GM19193 (cell line): ENCODE results near the gene LETM1.

Experiments used
- POLR2A ChIP-seq: IDR thresholded peaks from 4 replicates; pipeline ENCODE4 v1.6.1; 2011; ENCODE audit not compliant: insufficient read depth, insufficient read length; ENCODE audit errors: extremely low read depth

The LETM1 gene

GRCh38 chr4:1783015-1783414 is 72.9 kb downstream of the LETM1 start:
- no peak for TF ChIP-seq POLR2A

DNA sequence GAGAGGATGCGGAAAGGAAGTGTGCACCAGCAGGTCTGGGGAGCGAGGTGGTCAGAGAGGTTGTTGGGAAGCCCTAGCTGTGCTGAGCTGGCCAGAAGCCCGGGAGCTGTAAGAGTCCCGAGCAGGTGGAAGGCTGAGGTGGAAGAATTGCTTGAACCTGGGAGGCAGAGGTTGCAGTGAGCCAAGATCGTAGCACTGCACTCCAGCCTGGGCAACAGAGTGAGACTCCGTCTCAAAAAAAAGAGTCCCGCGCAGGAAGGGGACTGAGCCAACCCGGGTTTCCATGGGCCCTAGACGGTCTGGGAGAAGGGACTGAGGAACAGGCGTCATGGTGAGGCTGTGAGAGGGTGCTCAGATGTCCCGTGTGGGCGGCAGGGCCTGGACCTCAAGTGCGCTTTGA is 75.5 kb downstream of the LETM1 start:
- no peak for TF ChIP-seq POLR2A

DNA sequence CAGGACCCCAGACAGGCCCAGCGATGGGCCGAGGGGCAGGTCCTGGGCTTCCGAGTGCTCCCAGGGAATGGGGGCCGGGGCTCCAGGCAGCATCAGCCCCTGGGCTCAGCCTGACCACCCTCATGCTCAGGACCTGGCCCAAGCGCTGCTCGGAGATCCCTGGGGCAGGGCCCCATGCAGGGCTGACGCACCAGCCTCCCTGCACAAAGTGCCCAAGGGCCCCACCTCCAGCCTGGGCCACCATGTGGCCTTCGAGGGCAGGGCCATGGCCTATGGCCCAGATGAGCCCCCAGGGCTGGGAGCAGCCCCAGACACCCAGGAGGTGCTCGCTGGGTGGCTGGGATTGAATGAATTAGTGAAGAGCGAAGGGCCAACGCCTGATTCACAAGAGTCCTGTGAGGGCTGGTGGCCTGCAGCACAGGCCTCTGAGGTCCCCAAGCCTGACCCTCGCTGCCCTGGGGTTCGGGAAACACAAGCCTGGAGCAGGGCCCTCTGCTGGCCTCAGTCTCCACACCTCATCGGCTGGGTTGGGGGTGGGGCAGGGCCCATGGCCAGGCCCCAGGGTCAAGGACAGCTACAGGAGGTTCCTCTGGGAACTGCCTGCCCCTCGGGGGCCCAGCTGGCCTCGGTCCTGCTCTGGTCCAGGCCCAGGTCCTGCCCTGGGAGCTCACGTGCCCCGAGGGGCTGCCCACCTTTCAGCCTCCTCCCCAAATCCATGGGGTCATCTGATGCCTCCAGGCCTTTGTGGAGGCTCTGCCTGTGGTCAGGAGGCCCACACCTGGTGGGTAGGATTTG is 76.2 kb downstream of the LETM1 start:
- TF ChIP-seq POLR2A: no peak

DNA sequence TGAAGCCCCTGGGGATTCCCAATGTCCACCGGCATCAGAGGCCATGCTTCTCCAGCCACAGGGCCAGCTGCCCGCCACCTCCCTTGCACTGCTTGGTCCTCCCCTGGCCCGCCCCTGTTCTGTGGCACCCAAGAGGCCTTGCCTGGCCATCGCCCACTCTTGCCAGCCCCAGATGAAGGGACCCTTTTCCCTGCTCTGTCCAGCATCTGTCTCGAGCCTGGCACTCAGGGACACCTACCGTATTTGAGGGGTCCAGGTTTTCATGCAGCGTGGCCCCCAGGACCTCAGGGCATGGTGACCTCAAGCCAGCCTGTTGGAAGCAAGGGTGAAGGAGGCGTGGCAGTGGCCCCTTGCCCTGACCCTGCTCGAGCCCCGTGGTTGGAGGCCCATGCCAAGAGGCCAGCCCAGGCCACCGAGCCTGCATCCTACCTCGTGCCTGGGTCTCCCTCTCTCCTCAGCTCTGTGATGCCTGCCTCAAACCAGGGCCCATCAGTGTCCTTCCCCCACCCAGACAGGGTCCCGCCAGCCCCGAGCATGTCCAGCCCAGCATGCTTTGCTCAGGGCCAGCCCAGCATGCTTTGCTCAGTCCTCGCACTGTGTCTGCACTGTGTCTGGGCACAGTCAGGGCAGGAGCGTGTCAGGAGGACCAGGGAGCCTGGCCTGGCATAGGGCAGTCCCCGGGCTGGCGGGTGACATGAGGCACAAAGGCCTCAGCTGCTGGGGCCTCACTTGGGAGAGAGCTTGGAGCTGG is 77.1 kb downstream of the LETM1 start:
- no peak for TF ChIP-seq POLR2A

- no peak for TF ChIP-seq POLR2A
These were observed 77.9 kb downstream of the LETM1 start for GRCh38 chr4:1777822-1778641.

DNA sequence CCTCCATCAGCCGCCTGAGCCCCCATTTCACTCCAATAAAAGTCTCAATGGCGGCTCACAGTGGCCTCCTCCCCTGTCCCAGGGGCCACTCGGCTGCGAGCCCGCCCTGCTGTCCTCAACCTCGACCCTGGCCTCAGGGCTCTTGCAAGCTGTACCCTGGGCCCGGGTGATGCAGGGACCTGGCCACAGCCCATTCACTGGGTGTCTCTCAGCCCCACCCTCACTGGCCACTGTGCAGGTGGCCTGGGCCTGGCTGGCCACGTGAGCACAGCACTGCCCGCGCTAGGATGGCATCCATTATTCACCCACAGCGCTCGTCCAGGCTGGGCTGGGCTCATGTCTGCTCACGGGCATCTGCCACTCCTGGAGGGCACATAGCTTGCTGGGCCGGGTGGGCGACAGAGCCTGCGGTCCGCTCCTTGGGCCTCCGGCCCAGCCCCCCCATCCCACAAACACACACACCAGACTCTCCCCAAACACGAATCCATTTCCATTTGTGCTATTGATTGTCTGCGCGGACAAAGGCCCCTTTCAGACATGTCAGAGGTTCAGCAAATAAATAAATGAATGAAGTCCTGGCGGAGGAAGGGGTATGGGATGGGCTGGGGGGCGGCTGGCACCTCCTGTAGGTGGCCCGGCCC is 79.3 kb downstream of the LETM1 start:
- TF ChIP-seq POLR2A: no peak

DNA sequence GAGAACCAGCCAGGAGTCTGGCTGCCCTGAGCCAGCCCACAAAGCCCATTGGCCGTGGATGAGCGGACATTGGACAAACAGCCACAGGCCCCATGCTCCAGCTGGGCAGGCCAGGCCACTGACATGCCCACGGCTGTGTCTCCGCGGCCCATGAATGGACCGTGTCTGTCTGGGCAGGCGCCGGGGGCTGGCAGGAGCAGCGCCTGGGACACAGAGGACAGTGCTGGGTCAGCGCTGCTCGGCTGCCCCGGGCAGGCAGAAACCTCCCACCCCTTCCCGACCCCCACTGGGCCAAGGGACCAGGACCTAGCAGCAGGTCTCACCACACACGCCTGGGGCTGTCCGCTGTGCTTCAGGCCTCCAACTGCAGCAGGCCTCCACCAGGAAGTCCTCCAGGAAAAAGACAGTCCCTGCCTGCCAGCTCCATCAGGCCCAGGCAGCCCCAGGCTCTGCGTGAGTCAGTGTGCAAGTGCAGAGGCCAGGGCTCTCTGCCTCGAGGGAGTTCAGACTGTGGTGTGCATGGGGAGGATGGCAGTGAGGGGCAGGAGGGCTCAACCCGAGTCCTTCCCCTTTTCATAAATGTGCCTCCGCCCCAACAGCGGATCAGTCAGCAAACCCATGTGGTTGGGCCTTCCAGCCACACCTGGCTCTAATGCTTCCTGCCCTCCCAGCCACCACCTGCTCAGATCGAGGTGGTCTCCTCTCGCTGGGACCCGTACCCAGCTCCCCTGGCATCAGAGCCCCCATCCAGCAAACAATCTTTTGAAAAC is 80.0 kb downstream of the LETM1 start:
- no peak for TF ChIP-seq POLR2A

GRCh38 chr4:1773754-1774153 is 82.2 kb downstream of the LETM1 start:
- TF ChIP-seq POLR2A: no peak

DNA sequence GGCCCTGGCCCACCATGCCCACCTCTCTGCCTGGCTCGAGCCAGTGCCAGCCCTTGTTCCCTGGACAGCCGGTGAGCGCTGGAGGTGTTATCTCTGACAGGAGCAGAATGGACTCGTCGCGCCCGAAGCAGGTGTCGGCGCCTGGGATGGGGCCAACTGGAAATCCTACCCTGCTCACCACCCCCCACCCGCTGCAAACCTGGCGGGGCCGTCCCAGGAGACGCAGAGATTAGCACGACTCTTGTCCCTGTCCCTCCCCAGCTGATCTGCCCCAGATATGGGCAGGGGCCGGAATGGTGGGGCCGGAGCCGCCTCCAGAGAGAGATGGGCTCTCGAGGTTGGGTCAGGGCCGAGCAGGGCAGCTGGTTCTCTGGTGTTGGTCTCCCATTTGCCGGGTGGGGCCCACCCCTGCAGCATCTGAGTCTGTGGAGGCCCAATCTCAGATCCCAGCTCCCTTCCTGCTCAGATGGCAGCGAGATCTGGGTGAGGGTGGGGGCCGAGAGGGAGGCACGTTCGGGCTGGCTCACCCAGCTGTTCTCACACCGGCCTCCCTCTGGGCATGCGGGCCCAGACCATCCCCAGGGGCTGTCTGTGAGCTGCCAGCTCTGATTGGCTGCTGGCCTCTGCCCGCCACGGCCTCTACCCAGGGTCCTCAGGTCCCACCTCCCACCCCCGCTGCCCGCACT is 83.0 kb downstream of the LETM1 start:
- no peak for TF ChIP-seq POLR2A

DNA sequence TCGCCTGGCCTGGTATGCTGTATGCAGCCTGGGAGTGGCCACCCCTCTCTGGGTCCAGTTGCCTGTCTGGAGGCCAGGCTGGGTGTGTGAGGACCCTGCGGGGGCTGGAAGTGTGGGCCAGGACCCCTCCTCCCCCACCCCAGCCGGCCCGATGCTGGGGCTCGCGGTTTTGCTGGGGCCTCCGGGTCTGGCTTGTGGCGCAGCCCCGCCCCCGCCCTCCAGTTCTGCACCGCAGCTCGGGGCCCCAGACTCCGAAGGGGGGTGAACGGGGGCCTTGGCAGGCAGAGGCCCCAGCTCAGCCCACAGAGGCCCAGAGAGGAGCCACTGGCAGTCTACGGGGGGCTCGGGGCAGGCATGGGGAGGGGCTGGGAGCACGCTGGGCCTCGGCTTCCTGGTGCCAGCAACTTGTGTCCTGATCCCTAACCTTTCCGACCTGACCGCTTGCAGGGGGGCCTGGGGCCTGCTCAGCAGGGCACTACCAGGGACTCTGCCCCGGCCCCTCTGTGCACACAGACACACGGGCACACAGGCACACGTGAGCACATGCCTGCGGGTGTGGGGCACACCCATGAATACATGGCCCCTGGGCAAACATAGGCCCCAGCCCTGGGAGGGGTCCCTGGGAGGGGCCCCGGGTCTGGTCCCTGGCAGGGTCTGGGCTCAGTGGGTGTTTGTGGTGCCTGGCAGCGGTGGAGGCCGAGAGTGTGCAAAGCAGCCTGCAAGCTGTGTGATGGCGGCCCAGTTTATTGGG is 84.2 kb downstream of the LETM1 start:
- TF ChIP-seq POLR2A: no peak

GRCh38 chr4:1770791-1771231 is 85.1 kb downstream of the LETM1 start:
- no peak for TF ChIP-seq POLR2A

GRCh38 chr4:1770245-1770644 is 85.7 kb downstream of the LETM1 start:
- no peak for TF ChIP-seq POLR2A

GRCh38 chr4:1769692-1770091 is 86.3 kb downstream of the LETM1 start:
- TF ChIP-seq POLR2A: no peak
